NB4 (cell line): Measurements from ENCODE around the gene ZNF516.
"Not testable (repeated sequence)": the region's sequence is repeated elsewhere in the genome, so short reads cannot be mapped to it uniquely, and the experiment has no call there.

Experiments used
- DNase-seq: peaks from one replicate; pipeline ENCODE4 v3.0.0; 2010; ENCODE audit warnings: low read depth
- H3K4me3 ChIP-seq: one replicate; pipeline ENCODE4 v1.5.1; 2011; ENCODE audit warnings: mild to moderate bottlenecking, low read depth, low read length, moderate library complexity
- MAX ChIP-seq: IDR thresholded peaks from 2 replicates; pipeline ENCODE4 v1.6.1; 2011; ENCODE audit warnings: low read depth, low read length
- MYC ChIP-seq: IDR thresholded peaks from 2 replicates; pipeline ENCODE4 v1.6.1; 2011; ENCODE audit warnings: low read depth, low read length
- POLR2A ChIP-seq: IDR thresholded peaks from 2 replicates; pipeline ENCODE4 v1.6.1; 2011; ENCODE audit warnings: mild to moderate bottlenecking; ENCODE audit not compliant: insufficient read length; ENCODE audit errors: extremely low read depth
- TF ChIP-seq, protein P1 (sequence below): IDR thresholded peaks from one replicate; pipeline ENCODE4 v1.5.1; 2012; ENCODE audit warnings: low read depth, low read length

ZNF516 gene

GRCh38 chr18:76495006-76495370 is at the start of gene ZNF516:
TSS of gene ZNF516 (minus strand) at chr18:76495242. CDS start at chr18:76443054, 52,188 bp downstream.
- H3K4me3 ChIP-seq = peak within 1 kb of the TSS; percentile 84
- DNase-seq = peak; percentile 72
- TF ChIP-seq, protein P1, sequence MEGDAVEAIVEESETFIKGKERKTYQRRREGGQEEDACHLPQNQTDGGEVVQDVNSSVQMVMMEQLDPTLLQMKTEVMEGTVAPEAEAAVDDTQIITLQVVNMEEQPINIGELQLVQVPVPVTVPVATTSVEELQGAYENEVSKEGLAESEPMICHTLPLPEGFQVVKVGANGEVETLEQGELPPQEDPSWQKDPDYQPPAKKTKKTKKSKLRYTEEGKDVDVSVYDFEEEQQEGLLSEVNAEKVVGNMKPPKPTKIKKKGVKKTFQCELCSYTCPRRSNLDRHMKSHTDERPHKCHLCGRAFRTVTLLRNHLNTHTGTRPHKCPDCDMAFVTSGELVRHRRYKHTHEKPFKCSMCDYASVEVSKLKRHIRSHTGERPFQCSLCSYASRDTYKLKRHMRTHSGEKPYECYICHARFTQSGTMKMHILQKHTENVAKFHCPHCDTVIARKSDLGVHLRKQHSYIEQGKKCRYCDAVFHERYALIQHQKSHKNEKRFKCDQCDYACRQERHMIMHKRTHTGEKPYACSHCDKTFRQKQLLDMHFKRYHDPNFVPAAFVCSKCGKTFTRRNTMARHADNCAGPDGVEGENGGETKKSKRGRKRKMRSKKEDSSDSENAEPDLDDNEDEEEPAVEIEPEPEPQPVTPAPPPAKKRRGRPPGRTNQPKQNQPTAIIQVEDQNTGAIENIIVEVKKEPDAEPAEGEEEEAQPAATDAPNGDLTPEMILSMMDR = no peak
- TF ChIP-seq MYC (no peak), POLR2A (no peak)

DNA sequence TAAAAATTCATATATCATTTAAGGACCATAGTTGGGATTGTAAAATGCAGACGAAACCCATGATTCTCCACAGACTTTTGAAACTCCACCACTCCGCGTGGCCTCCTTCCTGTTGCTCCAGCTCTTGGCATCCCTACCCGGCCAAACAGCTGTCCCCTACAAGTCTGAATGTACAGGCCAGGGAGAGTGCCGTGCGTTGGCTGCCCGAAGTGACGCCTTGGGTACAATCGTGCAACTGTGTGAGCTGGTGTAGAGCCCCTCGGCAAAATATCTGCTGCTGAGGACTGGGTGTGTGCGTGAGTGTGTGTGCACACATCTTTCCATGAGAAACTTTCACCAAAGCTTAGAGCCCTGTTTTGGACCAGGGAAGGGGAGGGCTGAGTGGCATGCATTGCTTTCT is 43.8 kb upstream of the ZNF516 start:
- TF ChIP-seq MAX (no peak), POLR2A (no peak), MYC (no peak)
- TF ChIP-seq, protein P1 = no peak
- no peak overlapping the region for H3K4me3 ChIP-seq
- no peak for DNase-seq

- no peak overlapping the region for H3K4me3 ChIP-seq
- TF ChIP-seq, protein P1 = no peak
- TF ChIP-seq MAX (no peak), POLR2A (no peak), MYC (no peak)
- no peak for DNase-seq
Measured at GRCh38 chr18:76537621-76538020, 42.6 kb upstream of the ZNF516 start.

DNA sequence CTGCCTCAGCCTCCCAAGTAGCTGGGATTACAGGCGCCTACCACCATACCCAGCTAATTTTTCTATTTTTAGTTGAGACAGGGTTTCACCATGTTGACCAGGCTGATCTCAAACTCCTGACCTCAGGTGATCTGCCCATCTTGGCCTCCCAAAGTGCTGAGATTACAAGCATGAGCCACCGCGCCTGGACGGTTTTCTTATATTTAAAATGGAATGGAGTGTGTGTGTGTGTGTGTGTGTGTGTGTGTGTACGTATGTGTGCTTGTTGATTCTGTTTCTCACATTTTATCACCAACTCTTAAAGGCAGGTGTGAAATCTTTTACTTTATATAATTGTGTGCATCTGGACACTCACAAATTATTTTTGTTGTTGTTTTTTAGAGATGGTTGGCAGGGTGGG is 41.6 kb upstream of the ZNF516 start:
- H3K4me3 ChIP-seq, DNase-seq: not testable (repeated sequence)

GRCh38 chr18:76532875-76533274 is 37.8 kb upstream of the ZNF516 start:
- no peak for DNase-seq
- TF ChIP-seq MAX = no peak
- TF ChIP-seq, protein P1 = no peak
- no peak for TF ChIP-seq MYC
- no peak for TF ChIP-seq POLR2A
- H3K4me3 ChIP-seq = no peak overlapping the region

DNA sequence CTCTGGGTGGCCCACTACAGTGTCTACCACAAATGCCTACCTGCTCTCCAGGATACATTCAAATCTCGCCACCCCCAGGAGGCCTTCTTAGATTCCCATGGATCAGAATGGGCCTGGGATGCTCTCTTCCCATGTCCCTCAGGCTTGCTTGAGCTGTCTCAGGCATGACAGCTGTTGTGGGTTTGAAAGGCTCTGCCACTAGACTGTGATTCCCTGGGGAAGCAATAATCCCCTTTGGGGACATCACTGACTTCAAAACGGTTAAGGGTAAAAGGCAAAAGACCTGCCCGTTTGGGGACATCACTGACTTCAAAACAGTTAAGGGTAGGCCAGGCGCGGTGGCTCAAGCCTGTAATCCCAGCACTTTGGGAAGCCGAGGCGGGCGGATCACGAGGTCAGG is 35.8 kb upstream of the ZNF516 start:
- TF ChIP-seq MAX = no peak
- TF ChIP-seq, protein P1 = no peak
- peak; percentile 64 for DNase-seq
- no peak overlapping the region for H3K4me3 ChIP-seq

- TF ChIP-seq MAX (no peak), MYC (no peak), POLR2A (no peak)
- TF ChIP-seq, protein P1 = no peak
- DNase-seq = no peak
- no peak overlapping the region for H3K4me3 ChIP-seq
Measured at GRCh38 chr18:76530391-76530790, 35.3 kb upstream of the ZNF516 start.
